ENCODE data around the gene RER1.

The RER1 gene

GRCh38 chr1:2376261-2376741, 15.3 kb upstream of the RER1 start:
- no peak for DNase-seq (ENCODE audit: low read depth)

GRCh38 chr1:2376931-2377672, 14.5 kb upstream of the RER1 start:
- DNase-seq (ENCODE audit: low read depth), result no peak

- DNase-seq (ENCODE audit: low read depth), result no peak
Observed at GRCh38 chr1:2377751-2378440, 13.7 kb upstream of the RER1 start.

GRCh38 chr1:2378441-2378851, 13.2 kb upstream of the RER1 start:
- DNase-seq (ENCODE audit: low read depth), result no peak

GRCh38 chr1:2378956-2379732, 12.5 kb upstream of the RER1 start:
- no peak for DNase-seq (ENCODE audit: low read depth)

GRCh38 chr1:2379733-2380404, 11.8 kb upstream of the RER1 start:
- DNase-seq (ENCODE audit: low read depth), result no peak

- no peak for DNase-seq (ENCODE audit: low read depth)
Observed at GRCh38 chr1:2380816-2381591, 10.6 kb upstream of the RER1 start.

GRCh38 chr1:2381741-2382620, 9.7 kb upstream of the RER1 start:
- peak; percentile 19 for DNase-seq (ENCODE audit: low read depth)

- DNase-seq (ENCODE audit: low read depth), result no peak
Observed at GRCh38 chr1:2382621-2383361, 8.8 kb upstream of the RER1 start.

- no peak for DNase-seq (ENCODE audit: low read depth)
Observed at GRCh38 chr1:2383576-2383975, 8.1 kb upstream of the RER1 start.

- no peak for DNase-seq (ENCODE audit: low read depth)
Observed at GRCh38 chr1:2384130-2384860, 7.3 kb upstream of the RER1 start.

GRCh38 chr1:2384941-2385481, 6.6 kb upstream of the RER1 start:
- no peak for DNase-seq (ENCODE audit: low read depth)

GRCh38 chr1:2385606-2386280, 5.9 kb upstream of the RER1 start:
- DNase-seq (ENCODE audit: low read depth), result no peak

GRCh38 chr1:2386636-2387611, 4.7 kb upstream of the RER1 start:
- no peak for DNase-seq (ENCODE audit: low read depth)

- no peak for DNase-seq (ENCODE audit: low read depth)
Observed at GRCh38 chr1:2388004-2388913, 3.4 kb upstream of the RER1 start.

GRCh38 chr1:2389644-2390043, 2.0 kb upstream of the RER1 start:
- DNase-seq (ENCODE audit: low read depth), result no peak
